BLaER1 (cell line): ENCODE results near the gene SPEF1.
A peak's percentile ranks its signal among the peaks of the same experiment; 100 is the strongest.

Experiments
- H3K27ac ChIP-seq: shearing (Covaris generic); formaldehyde crosslinking; 2 replicates; pipeline ENCODE4 v1.8.1; 2022
- H3K27me3 ChIP-seq: shearing (Covaris generic); formaldehyde crosslinking; 2 replicates; pipeline ENCODE4 v1.8.1; 2022
- H3K36me3 ChIP-seq: shearing (Covaris generic); formaldehyde crosslinking; 2 replicates; pipeline ENCODE4 v1.8.1; 2022
- H3K4me1 ChIP-seq: shearing (Covaris generic); formaldehyde crosslinking; 2 replicates; pipeline ENCODE4 v1.8.1; 2022
- H3K4me2 ChIP-seq: shearing (Covaris generic); formaldehyde crosslinking; 2 replicates; pipeline ENCODE4 v1.8.1; 2022
- H3K4me3 ChIP-seq: shearing (Covaris generic); formaldehyde crosslinking; 2 replicates; pipeline ENCODE4 v1.8.1; 2022
- H3K9ac ChIP-seq: shearing (Covaris generic); formaldehyde crosslinking; 2 replicates; pipeline ENCODE4 v1.8.1; 2022
- H3K9me3 ChIP-seq: shearing (Covaris generic); formaldehyde crosslinking; 2 replicates; pipeline ENCODE4 v1.8.1; 2022
- H4K20me1 ChIP-seq: shearing (Covaris generic); formaldehyde crosslinking; 2 replicates; pipeline ENCODE4 v1.8.1; 2022
- Cebpa-rat ChIP-seq: shearing (Covaris generic); IDR thresholded peaks from 2 replicates; pipeline ENCODE4 v1.8.1; 2022

SPEF1 gene

DNA sequence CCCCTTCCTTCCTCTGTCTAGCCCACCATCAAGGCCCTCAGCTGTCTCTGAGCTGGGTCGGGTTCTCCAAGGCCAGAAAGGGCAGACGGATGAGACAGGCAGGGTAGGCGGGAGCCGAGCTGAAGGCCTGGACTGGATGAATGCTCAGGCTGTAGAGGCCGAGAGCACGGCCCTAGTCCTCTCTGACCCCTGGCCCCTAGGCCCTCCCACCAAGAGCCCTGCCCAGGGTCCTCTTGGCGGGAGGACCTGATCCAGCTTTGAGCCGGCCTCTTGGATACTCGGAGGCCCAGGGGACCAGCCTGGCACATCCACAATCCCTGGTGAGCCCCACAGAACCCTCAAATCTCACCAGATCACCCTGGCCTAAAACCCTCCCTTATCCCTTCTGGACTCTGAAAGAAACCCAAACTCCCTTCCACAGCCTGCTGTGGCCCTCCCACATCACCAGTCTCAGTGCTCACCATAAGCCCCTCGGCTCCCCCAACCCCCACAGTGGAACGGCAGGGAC is 21.9 kb downstream of the SPEF1 start:
- Histone ChIP-seq H3K4me1 (peaks cover 39% of the 10 kb centered on the region), H3K9ac (no peak overlapping the region), H3K36me3 (peaks cover 67% of the 10 kb centered on the region), H3K4me3 (no peak overlapping the region), H4K20me1 (peaks cover 86% of the 10 kb centered on the region), H3K27me3 (no peaks in the 10 kb centered on the region), H3K27ac (peak overlapping the region; percentile 35; the same call in 1 of the 2 replicates), H3K9me3 (no peaks in the 10 kb centered on the region), H3K4me2 (no peak overlapping the region)
- TF ChIP-seq Cebpa-rat, result no peak

- Histone ChIP-seq H4K20me1 (peaks cover 86% of the 10 kb centered on the region), H3K4me1 (peaks cover 31% of the 10 kb centered on the region), H3K4me2 (no peak overlapping the region), H3K27ac (no peak overlapping the region), H3K9ac (no peak overlapping the region), H3K36me3 (peaks cover 75% of the 10 kb centered on the region), H3K4me3 (no peak overlapping the region), H3K27me3 (no peaks in the 10 kb centered on the region), H3K9me3 (no peaks in the 10 kb centered on the region)
- no peak for TF ChIP-seq Cebpa-rat
Observed at GRCh38 chr20:3758566-3758965, 22.7 kb downstream of the SPEF1 start.

DNA sequence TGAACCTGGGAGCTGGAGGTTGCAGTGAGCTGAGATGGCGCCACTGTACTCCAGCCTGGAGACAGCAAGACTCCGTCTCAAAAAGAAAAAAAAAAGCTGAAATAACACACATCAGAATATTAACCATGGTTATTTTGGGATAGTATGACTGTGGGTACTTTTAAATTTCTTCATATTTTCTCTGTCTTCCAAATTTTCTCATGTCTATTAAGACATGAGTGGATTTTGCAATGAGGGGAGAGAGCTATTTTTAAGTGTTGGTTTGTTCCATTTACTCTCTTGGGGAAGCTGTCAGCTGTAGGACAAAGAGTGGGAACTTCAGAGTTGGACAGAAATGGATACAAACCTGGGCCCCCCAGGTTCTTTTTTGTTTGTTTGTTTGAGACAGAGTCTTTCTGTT is 24.0 kb downstream of the SPEF1 start:
- Histone ChIP-seq H3K4me2 (no peak overlapping the region), H3K27ac (no peak overlapping the region), H3K9me3 (no peaks in the 10 kb centered on the region), H4K20me1 (peaks cover 89% of the 10 kb centered on the region), H3K4me3 (no peak overlapping the region), H3K36me3 (peaks cover 81% of the 10 kb centered on the region), H3K9ac (no peak overlapping the region), H3K27me3 (no peaks in the 10 kb centered on the region), H3K4me1 (peaks cover 35% of the 10 kb centered on the region)
- TF ChIP-seq Cebpa-rat, result no peak

DNA sequence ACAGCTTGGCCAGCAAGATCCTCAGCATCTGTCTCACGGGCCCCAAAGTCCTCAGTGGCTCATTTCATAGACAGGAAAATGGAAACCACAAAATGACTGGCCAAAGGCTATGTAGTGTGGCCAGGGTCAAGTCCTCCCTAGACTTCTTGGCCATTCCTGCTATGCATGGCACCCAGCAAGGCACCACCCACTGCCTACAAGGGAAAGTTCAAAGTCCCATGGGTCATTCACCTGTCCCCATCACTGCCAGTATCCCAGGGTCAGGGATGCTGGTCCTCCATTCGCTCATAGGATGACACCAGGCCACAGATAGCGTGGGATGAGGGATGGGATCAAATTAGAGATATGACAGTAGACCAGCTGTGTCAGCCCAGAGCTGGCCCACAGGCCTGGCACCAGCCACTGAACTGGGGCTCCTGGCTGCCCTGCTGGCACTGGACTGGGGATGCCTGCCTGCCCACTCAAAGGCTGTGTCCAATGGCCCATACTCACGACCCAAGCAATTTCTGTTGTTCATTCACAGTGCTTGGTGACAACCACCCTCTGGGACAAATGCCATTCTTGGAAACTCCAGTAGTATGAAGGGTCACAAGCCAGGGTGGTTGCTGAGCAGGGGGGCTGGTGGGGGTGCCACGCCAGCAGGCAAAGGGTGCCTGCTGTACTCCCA is 25.3 kb downstream of the SPEF1 start:
- Histone ChIP-seq H3K9ac (no peak overlapping the region), H3K36me3 (peaks cover 87% of the 10 kb centered on the region), H3K4me3 (no peak overlapping the region), H3K4me2 (no peak overlapping the region), H3K9me3 (no peaks in the 10 kb centered on the region), H4K20me1 (peaks cover 78% of the 10 kb centered on the region), H3K4me1 (peaks cover 30% of the 10 kb centered on the region), H3K27me3 (no peaks in the 10 kb centered on the region), H3K27ac (no peak overlapping the region)
- no peak for TF ChIP-seq Cebpa-rat

DNA sequence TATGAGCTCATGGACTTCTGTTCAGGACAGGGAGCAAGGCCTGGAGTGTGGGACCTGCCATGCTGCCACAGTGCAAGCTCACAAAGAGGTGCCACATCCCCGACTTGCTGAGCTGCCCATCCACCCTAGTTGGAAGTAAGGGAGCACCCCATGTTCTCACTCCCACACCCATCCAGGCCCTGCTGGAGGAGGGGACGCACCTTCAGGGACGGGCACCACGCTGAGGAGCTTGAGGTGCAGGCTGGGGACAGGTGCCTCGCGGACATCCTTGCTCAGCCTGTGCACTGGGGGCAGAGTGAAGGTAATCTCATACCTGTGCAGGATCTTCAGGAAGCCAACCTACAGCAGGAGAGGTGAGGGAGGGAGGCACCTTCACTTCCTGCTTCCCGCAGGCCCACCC is 26.0 kb downstream of the SPEF1 start:
- Histone ChIP-seq H3K27ac (no peak overlapping the region), H3K4me2 (no peak overlapping the region), H3K4me1 (peaks cover 23% of the 10 kb centered on the region), H3K36me3 (peaks cover 94% of the 10 kb centered on the region), H4K20me1 (peaks cover 72% of the 10 kb centered on the region), H3K9me3 (no peaks in the 10 kb centered on the region), H3K4me3 (no peak overlapping the region), H3K9ac (no peak overlapping the region), H3K27me3 (no peaks in the 10 kb centered on the region)
- TF ChIP-seq Cebpa-rat, result no peak

DNA sequence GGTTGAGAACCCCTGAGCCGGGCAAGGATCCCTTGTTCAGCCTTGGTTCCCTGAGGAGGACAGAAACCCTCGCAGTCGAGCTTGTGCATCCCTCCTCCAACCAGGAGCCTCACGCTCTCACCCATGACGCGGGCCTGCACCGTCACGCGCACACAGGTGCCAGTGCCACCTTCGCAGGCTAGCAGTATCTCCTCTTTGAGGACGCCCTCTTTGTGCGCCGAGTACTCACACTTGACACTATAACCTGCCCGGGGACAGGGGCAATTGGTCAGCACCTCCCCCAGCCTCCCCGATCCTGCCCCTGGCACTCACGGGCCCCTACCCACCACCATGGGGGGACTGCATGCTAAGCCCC is 27.0 kb downstream of the SPEF1 start:
- TF ChIP-seq Cebpa-rat, result no peak
- H3K9me3 ChIP-seq, result no peaks in the 10 kb centered on the region
- peaks cover 84% of the 10 kb centered on the region for H3K36me3 ChIP-seq
- no peak overlapping the region for H3K9ac ChIP-seq
- no peak overlapping the region for H3K27ac ChIP-seq
- H3K4me1 ChIP-seq, result peaks cover 17% of the 10 kb centered on the region
- no peak overlapping the region for H3K4me3 ChIP-seq
- no peaks in the 10 kb centered on the region for H3K27me3 ChIP-seq
- peaks cover 62% of the 10 kb centered on the region for H4K20me1 ChIP-seq
- no peak overlapping the region for H3K4me2 ChIP-seq

DNA sequence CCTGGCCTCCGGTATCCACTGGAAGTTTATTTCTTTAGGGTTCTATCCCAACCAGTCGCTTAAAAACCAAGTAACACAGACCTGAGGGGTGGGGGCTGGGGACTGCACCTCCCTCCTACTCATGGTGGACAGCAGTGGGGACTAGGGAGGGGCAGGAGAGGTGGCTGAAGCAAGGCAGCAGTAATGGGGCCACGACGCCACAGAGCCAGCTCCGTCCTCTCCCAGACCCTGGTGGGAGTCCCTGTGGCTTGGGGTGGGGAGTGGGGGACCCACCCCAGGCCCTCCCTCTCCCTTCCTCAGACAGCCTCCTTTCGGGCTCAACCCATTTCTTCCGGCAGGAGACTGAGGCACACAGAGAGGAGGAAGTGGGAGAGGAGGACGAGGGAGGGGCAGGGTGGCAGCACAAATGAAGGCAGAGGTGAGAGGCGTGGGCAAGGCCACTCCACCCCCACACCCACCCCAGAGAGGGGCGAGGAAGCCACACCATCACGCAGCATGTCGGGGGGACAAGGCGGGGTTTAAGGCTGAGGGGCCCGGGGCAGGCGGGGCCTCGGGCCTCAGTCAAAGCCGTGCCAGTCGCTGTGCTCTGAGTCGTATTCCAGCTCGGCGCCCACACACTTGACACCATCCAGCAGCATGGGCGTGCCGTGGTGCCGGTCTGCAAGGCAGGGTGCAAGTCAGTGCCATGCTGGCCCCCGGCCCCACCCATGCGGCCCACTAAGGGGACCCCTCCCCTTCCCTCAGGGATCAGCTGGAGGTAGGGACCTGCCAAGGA is 27.6 kb downstream of the SPEF1 start:
- Histone ChIP-seq H3K4me2 (no peak overlapping the region), H3K36me3 (peaks cover 78% of the 10 kb centered on the region), H3K27ac (no peak overlapping the region), H3K4me1 (peaks cover 17% of the 10 kb centered on the region), H3K9ac (no peak overlapping the region), H3K4me3 (no peak overlapping the region), H3K27me3 (no peaks in the 10 kb centered on the region), H3K9me3 (no peaks in the 10 kb centered on the region), H4K20me1 (peaks cover 56% of the 10 kb centered on the region)
- TF ChIP-seq Cebpa-rat, result no peak

- H3K27ac ChIP-seq, result no peak overlapping the region
- peaks cover 50% of the 10 kb centered on the region for H4K20me1 ChIP-seq
- H3K9ac ChIP-seq, result no peak overlapping the region
- H3K27me3 ChIP-seq, result no peaks in the 10 kb centered on the region
- TF ChIP-seq Cebpa-rat, result no peak
- H3K4me3 ChIP-seq, result no peak overlapping the region
- peaks cover 17% of the 10 kb centered on the region for H3K4me1 ChIP-seq
- peak overlapping the region; percentile 74 for H3K4me2 ChIP-seq
- H3K36me3 ChIP-seq, result peaks cover 72% of the 10 kb centered on the region
- H3K9me3 ChIP-seq, result no peaks in the 10 kb centered on the region
Observed at GRCh38 chr20:3753098-3753497, 28.1 kb downstream of the SPEF1 start.

- Histone ChIP-seq H3K9me3 (no peaks in the 10 kb centered on the region), H3K27ac (no peak overlapping the region), H4K20me1 (peaks cover 47% of the 10 kb centered on the region), H3K4me1 (peaks cover 17% of the 10 kb centered on the region), H3K9ac (peak overlapping the region; percentile 19; the same call in 1 of the 2 replicates), H3K4me2 (peak overlapping the region; percentile 74), H3K36me3 (peaks cover 65% of the 10 kb centered on the region), H3K27me3 (no peaks in the 10 kb centered on the region), H3K4me3 (peak overlapping the region; percentile 63)
- TF ChIP-seq Cebpa-rat, result no peak
Observed at GRCh38 chr20:3752386-3752759, 28.9 kb downstream of the SPEF1 start.

- H3K27ac ChIP-seq, result no peak overlapping the region
- no peak for TF ChIP-seq Cebpa-rat
- peaks cover 17% of the 10 kb centered on the region for H3K4me1 ChIP-seq
- H3K4me2 ChIP-seq, result peak overlapping the region; percentile 74
- H3K4me3 ChIP-seq, result peak overlapping the region; percentile 63
- no peaks in the 10 kb centered on the region for H3K27me3 ChIP-seq
- peaks cover 47% of the 10 kb centered on the region for H4K20me1 ChIP-seq
- H3K9ac ChIP-seq, result 0 out of 2 replicates have a peak overlapping the region, but pooled peaks have one; percentile 19
- no peaks in the 10 kb centered on the region for H3K9me3 ChIP-seq
- peaks cover 60% of the 10 kb centered on the region for H3K36me3 ChIP-seq
Observed at GRCh38 chr20:3751675-3752385, 29.4 kb downstream of the SPEF1 start.
